KG1 (cell line): ENCODE measurements around the gene ARPP21.

Experiments
- DNase-seq: peaks from one replicate; lab custom pipeline; 2025; lab: John Stamatoyannopoulos, UW

Gene ARPP21

GRCh38 chr3:35737527-35737926 is 98.2 kb downstream of the ARPP21 start:
- no peak for DNase-seq

GRCh38 chr3:35737934-35738706 is 98.8 kb downstream of the ARPP21 start:
- DNase-seq, result no peak

- DNase-seq, result no peak
These were observed 100.0 kb downstream of the ARPP21 start for GRCh38 chr3:35739181-35739809.

GRCh38 chr3:35739964-35740527 is 100.7 kb downstream of the ARPP21 start:
- DNase-seq, result no peak

GRCh38 chr3:35743218-35743617 is 103.9 kb downstream of the ARPP21 start:
- no peak for DNase-seq

GRCh38 chr3:35744419-35744818 is 105.1 kb downstream of the ARPP21 start:
- DNase-seq, result no peak

- no peak for DNase-seq
These were observed 106.0 kb downstream of the ARPP21 start for GRCh38 chr3:35745351-35745750.

- no peak for DNase-seq
These were observed 106.6 kb downstream of the ARPP21 start for GRCh38 chr3:35745802-35746484.

- DNase-seq, result no peak
These were observed 107.2 kb downstream of the ARPP21 start for GRCh38 chr3:35746492-35746891.

- DNase-seq, result no peak
These were observed 108.8 kb downstream of the ARPP21 start for GRCh38 chr3:35748144-35748543.

GRCh38 chr3:35751207-35751606 is 111.9 kb downstream of the ARPP21 start:
- DNase-seq, result no peak

- no peak for DNase-seq
These were observed 118.8 kb downstream of the ARPP21 start for GRCh38 chr3:35757991-35758757.

GRCh38 chr3:35760146-35760545 is 120.8 kb downstream of the ARPP21 start:
- DNase-seq, result no peak

- no peak for DNase-seq
These were observed 122.0 kb downstream of the ARPP21 start for GRCh38 chr3:35761311-35761710.

GRCh38 chr3:35772381-35773015 is 133.2 kb downstream of the ARPP21 start:
- no peak for DNase-seq

- no peak for DNase-seq
These were observed 134.1 kb downstream of the ARPP21 start for GRCh38 chr3:35773417-35773816.

GRCh38 chr3:35776346-35776745 is 137.0 kb downstream of the ARPP21 start:
- DNase-seq, result no peak

- DNase-seq, result no peak
These were observed 137.7 kb downstream of the ARPP21 start for GRCh38 chr3:35777065-35777464.

- DNase-seq, result no peak
These were observed 138.5 kb downstream of the ARPP21 start for GRCh38 chr3:35777563-35778554.

GRCh38 chr3:35779611-35780010 is 140.3 kb downstream of the ARPP21 start:
- no peak for DNase-seq
